Measurements from ENCODE around the gene GNG7.
"Not testable (repeated sequence)": the region's sequence is repeated elsewhere in the genome, so short reads cannot be mapped to it uniquely, and the experiment has no call there.

GNG7 gene

DNA sequence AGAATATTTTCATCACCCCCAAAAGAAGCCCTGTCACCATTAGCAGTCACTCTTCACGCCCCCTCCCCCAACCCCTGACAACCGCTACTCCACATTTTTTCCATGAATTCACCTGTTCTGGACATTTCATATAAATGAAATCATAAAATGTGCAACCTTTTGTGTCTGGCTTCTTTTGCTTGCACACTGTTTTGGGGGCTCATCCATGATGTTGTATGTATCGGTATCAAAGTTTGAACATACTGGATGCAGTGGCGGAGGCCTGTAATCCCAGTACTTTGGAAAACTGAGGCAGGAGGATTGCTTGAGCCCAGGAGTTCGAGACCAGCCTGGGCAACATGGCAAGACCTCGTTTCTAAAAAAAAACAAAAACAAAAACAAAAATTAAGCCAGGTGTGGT is 219.4 kb downstream of the GNG7 start:
- no peak for DNase-seq

DNA sequence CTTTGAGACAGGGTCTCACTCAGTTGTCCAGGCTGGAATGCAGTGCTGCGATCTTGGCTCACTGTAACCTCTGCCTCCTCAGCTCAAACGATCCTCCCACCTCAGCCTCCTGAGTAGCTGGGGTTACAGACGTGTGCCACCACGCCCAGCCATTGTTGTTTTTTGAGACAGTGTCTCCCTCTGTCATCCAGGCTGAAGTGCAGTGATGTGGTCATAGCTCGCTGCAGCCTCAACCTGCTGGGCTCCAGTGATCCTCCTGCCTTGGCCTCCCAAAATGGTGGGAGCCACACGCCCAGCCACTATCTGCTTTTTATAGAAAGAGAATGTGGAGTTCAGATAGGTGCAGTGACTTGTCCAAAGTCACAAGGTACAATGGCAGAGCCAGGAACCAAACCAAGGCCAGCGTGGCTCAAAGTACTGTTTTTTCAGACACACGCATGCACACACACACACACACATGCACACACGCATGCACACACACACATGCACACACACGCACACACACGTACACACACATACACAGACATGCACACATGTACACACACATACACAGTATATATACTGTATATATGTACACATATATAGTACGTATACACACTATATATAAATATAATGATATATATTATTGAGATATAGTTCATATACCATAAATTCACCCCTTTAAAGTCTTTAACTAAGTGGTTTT is 220.0 kb downstream of the GNG7 start:
- no peak for DNase-seq

DNA sequence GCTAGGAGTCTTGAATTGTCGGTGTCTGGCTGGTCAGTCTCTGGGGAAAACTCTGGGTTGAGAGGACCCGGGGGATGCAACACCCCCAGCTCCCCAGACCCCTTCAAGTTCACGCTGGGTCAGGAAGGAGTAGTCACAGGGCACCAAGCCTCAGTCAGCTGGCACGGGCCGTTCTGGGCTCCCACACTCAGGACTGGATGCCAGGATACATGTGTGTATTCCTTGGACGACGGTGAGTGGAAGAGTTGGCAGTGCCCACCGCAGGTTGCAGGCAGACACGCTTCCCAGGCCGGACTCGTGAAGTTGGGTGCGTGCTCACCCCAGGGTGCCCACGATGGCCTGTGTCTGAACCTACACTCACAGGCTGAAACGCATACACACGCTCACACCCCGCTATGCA is 221.0 kb downstream of the GNG7 start:
- peak; percentile 34 for DNase-seq

DNA sequence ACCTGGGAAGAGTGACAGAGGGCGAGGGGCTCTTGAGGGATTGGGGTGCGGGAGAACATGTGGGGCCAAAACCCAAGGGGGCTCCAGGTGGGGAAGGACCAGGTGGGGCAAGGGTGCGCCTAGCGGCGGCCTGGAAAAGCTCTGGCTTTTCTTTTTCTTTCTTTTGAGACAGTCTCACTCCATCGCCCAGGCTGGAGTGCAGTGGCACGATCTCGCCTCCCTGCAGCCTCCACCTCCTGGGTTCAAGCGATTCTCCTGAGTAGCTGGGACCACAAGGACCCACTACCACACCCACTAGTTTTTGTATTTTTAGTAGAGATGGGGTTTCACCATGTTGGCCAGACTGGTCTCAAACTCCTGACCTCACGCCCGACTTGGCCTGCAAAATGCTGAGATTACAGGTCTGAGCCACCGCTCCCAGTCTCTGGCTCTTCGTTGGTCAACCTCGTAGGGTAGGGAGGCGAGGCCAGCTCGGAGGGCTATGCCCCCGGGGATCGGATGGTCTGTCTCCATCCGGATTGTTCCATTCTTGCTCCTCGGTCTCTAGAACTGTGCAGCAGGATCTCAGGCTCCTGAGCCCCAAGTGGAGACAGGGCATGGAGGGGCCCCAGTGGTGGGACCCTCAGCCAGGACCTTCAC is 222.8 kb downstream of the GNG7 start:
- no peak for DNase-seq

- peak; percentile 89 for DNase-seq
These were observed 223.5 kb downstream of the GNG7 start for GRCh38 chr19:2478756-2479555.

DNA sequence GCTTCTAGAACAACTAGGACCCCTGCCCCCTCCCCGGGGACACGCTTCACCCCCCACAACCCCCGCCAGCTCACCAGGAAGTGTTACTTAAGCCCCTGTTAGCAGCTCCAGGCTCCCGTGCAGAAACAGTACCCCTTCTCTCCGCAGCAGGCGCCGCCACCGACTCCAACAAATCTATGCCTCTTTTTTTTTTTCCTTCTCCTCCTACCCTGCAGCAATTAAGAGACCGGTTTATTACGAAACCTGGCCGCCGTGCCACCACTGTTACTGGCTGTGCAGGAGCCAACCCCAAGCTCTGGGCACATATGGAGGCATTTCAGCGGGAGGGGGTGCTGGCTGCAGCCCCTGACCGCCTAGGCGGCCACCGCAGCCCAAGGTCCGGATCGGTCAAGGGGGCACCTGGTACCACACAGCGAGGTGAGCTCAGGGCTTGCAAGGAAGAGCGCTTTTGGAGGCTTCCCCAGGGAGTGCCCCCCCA is 224.2 kb downstream of the GNG7 start:
- DNase-seq: peak; percentile 58

DNA sequence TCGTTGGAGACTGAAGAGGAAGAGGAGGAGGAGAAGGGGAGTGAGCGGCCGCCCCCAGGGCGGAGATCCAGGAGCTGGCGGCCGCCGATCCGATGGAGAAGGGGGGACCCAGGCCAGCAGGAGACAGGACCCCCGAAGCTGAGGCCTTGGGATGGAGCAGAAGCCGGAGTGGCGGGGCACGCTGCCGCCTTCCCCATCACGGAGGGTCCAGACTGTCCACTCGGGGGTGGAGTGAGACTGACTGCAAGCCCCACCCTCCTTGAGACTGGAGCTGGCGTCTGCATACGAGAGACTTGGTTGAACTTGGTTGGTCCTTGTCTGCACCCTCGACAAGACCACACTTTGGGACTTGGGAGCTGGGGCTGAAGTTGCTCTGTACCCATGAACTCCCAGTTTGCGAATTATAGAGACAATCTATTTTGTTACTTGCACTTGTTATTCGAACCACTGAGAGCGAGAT is 224.7 kb downstream of the GNG7 start:
- peak; percentile 53 for DNase-seq

DNA sequence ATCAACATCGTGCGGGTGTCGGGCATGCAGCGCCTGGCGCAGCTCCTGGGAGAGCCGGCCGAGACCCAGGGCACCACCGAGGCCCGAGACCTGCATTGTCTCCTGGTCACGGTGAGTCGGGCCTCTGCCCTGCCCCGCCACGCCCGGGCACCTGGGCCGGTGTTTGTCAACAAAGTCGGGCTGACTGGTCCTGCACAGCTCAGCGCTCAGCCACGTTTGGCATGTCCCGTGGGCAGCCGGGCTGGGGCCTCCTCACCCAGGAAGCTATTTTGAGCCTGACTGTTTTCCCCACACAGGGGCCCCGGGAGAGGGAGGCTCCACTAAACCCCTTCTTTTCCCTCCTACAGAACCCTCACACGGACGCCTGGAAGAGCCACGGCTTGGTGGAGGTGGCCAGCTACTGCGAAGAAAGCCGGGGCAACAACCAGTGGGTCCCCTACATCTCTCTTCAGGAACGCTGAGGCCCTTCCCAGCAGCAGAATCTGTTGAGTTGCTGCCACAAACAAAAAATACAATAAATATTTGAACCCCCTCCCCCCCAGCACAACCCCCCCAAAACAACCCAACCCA is 225.3 kb downstream of the GNG7 start:
- DNase-seq: no peak

- peak; percentile 88 for DNase-seq
These were observed 225.9 kb downstream of the GNG7 start for GRCh38 chr19:2476451-2477140.

DNA sequence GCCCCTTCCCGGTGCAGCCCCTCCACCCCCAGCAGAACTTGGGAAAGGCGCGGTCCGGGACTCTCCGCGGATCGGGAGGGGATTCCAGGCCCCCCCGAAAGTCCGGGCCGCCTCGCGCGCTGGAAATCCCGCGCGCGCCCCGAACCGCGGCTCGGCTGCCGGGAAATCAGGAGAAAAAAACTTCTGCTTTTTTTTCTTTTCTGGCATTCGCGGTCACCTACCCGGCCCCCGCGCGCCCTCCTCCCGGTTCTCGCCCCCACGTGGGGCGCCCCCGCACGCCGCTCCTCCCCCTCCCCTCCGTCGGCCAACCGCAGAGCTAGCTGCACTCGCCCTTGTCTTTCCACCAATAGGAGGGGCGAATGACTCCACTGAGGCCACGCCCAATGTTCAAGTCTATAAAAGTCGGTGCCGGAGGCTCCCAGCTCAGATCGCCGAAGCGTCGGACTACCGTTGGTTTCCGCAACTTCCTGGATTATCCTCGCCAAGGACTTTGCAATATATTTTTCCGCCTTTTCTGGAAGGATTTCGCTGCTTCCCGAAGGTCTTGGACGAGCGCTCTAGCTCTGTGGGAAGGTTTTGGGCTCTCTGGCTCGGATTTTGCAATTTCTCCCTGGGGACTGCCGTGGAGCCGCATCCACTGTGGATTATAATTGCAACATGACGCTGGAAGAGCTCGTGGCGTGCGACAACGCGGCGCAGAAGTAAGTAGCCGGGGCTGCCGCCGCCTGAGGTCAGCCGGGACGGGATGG is 226.6 kb downstream of the GNG7 start, which contains the start of gene GADD45B:
GADD45B (plus strand) TSS at position 426 of the 749 bp plus-strand sequence; CDS start at position 658, 232 bp downstream.
- peak; percentile 99 for DNase-seq

- peak; percentile 68 for DNase-seq
These were observed 227.3 kb downstream of the GNG7 start for GRCh38 chr19:2475018-2475701.

- peak; percentile 96 for DNase-seq
These were observed 228.1 kb downstream of the GNG7 start for GRCh38 chr19:2474232-2475017.

DNA sequence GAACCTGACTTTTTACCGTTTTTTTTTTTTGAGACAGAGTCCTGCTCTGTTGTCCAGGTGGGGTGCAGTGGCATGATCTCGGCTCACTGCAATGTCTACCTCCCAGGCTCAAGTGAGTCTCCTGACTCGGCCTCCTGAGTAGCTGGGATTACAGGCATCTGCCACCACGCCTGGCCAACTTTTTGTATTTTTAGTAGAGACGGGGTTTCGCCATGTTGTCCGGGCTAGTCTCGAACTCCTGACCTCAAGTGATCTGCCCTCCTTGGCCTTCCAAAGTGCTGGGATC is 232.6 kb downstream of the GNG7 start:
- DNase-seq: not testable (repeated sequence)

GRCh38 chr19:2469102-2469914 is 233.2 kb downstream of the GNG7 start:
- DNase-seq: peak; percentile 96

- no peak for DNase-seq
These were observed 233.9 kb downstream of the GNG7 start for GRCh38 chr19:2468596-2468995.

- DNase-seq: peak; percentile 48
These were observed 238.1 kb downstream of the GNG7 start for GRCh38 chr19:2464389-2464788.

- not testable (repeated sequence) for DNase-seq
These were observed 238.8 kb downstream of the GNG7 start for GRCh38 chr19:2463694-2464093.

GRCh38 chr19:2462635-2463421 is 239.7 kb downstream of the GNG7 start:
- peak; percentile 99 for DNase-seq

Measured in fibroblast of skin of scalp (primary cell).